K562 (cell line): Measurements from ENCODE around the gene COL10A1. TPM values are rescaled to one million over a fixed set of nuclear protein-coding genes. Genes with fewer than 3 reads are reported as not detected.

Source experiments
- ATAC-seq: fragments of 200-7000 bp; cut with Tn5 transposase; 3 replicates; pipeline ENCODE4 v1.9.1; 2020; ENCODE audit warnings: moderate library complexity
- BruUV-seq: library from RNA; stranded (reverse); fragments of 400-500 nt; replicated peaks from 2 replicates; lab custom pipeline; 2021; lab: Mats Ljungman, UMichigan
- CTCF ChIA-PET: fragments of 300-600 bp; formaldehyde crosslinking; extraction: SDS; loops from one replicate; lab custom pipeline; 2021; ENCODE audit warnings: low intra/inter-chr PET ratio; lab: Yijun Ruan, JAX
- POLR2A ChIA-PET: fragments of 300-600, 350-650 bp; sonication (Branson Sonifier 250); formaldehyde crosslinking; extraction: SDS; loops from one replicate; lab custom pipeline; 2021; ENCODE audit warnings: antibody characterized with exemption, inconsistent platforms; lab: Yijun Ruan, JAX
- DNase-seq, 4 experiments: peaks; one replicate each; pipeline versions ENCODE4 v3.0.0 to v3.0.0-alpha.2; 2011 to 2018; ENCODE audit warnings: low spot score in 3 of 4, mixed read lengths in 3 of 4; ENCODE audit errors: extremely low read depth in 1 of 4
- FAIRE-seq: peaks from 2 replicates; lab custom pipeline; 2011; peaks lifted over from hg19 to GRCh38; lab: Jason Lieb, UNC
- H2AFZ ChIP-seq: 2 replicates; pipeline ENCODE4 v1.6.0; 2011; ENCODE audit warnings: low read depth, low read length, control low read depth, inconsistent platforms
- H3K27ac ChIP-seq: fragments of 200-600 bp; 3 replicates; pipeline ENCODE4 v1.8.0; 2011; ENCODE audit warnings: low read depth, mild to moderate bottlenecking, control low read depth, inconsistent platforms, low read length, moderate library complexity, mixed read lengths; ENCODE audit errors: extremely low read depth
- H3K27me3 ChIP-seq, 2 experiments: fragments of 300-600 bp in 1 of 2; 2 replicates in 1 of 2; 3 replicates in 1 of 2; pipeline versions ENCODE4 v1.6.0 to v1.8.0; 2011; ENCODE audit warnings: inconsistent platforms in 2 of 2, low read length in 2 of 2, mild to moderate bottlenecking in 1 of 2, mixed read lengths in 1 of 2, moderate library complexity in 1 of 2; ENCODE audit not compliant: control insufficient read depth in 2 of 2, insufficient read depth in 2 of 2
- H3K36me3 ChIP-seq: fragments of 300-600 bp; 3 replicates; pipeline ENCODE4 v1.8.0; 2011; ENCODE audit warnings: mild to moderate bottlenecking, low read length, inconsistent platforms; ENCODE audit not compliant: control insufficient read depth, insufficient read depth
- H3K4me1 ChIP-seq, 2 experiments: fragments of 200-600 bp in 1 of 2; replicated peaks in 1 of 2; 2 replicates in 1 of 2; 3 replicates in 1 of 2; pipeline versions ENCODE4 v1.5.1 to v1.8.0; 2011; ENCODE audit warnings: inconsistent platforms in 2 of 2, low read length in 2 of 2, mild to moderate bottlenecking in 1 of 2, mixed read lengths in 1 of 2, moderate library complexity in 1 of 2; ENCODE audit not compliant: control insufficient read depth in 2 of 2, insufficient read depth in 2 of 2
- H3K4me2 ChIP-seq: 2 replicates; pipeline ENCODE4 v1.6.1; 2011; ENCODE audit warnings: low read length, control low read depth, inconsistent platforms, mixed read lengths; ENCODE audit not compliant: insufficient read depth
- H3K4me3 ChIP-seq: fragments of 200-600 bp; sonication (generic), shearing (Covaris generic); 2 replicates; pipeline ENCODE4 v1.5.1; 2016; ENCODE audit warnings: control low read depth, inconsistent platforms
- H3K79me2 ChIP-seq: fragments of 200-600 bp; 3 replicates; pipeline ENCODE4 v1.8.0; 2011; ENCODE audit warnings: low read length, inconsistent platforms; ENCODE audit not compliant: control insufficient read depth, insufficient read depth
- H3K9ac ChIP-seq, 2 experiments: 2 replicates each; pipeline versions ENCODE4 v1.6.0 to v1.6.1; 2011; ENCODE audit warnings: low read depth in 2 of 2, low read length in 2 of 2, control low read depth in 1 of 2, inconsistent platforms in 1 of 2, mild to moderate bottlenecking in 1 of 2, mixed read lengths in 1 of 2; ENCODE audit not compliant: insufficient read depth in 1 of 2
- H3K9me1 ChIP-seq: one replicate; pipeline ENCODE4 v1.6.0; 2011; ENCODE audit warnings: inconsistent platforms, mild to moderate bottlenecking, low read length, moderate library complexity; ENCODE audit not compliant: control insufficient read depth, insufficient read depth
- H3K9me3 ChIP-seq: replicated peaks from 2 replicates; pipeline ENCODE4 v1.5.1; 2011; ENCODE audit warnings: low read depth, low read length, inconsistent platforms; ENCODE audit not compliant: control insufficient read depth, insufficient read depth
- H4K20me1 ChIP-seq: replicated peaks from 2 replicates; pipeline ENCODE4 v1.6.1; 2011; ENCODE audit warnings: low read length, inconsistent platforms, mixed read lengths; ENCODE audit not compliant: control insufficient read depth, insufficient read depth
- C11orf30 ChIP-seq: fragments of 450-650 bp; IDR thresholded peaks from 2 replicates; pipeline ENCODE4 v1.6.1; 2016; ENCODE audit warnings: low read depth, mild to moderate bottlenecking
- CBX8 ChIP-seq: fragments of 200-600 bp; sonication (generic); IDR thresholded peaks from 2 replicates; pipeline ENCODE4 v1.6.1; 2012; ENCODE audit warnings: borderline replicate concordance, mixed run types, low read depth, mild to moderate bottlenecking, moderate library complexity, mixed read lengths, low read length, control low read depth, inconsistent platforms; ENCODE audit not compliant: poor library complexity, severe bottlenecking; ENCODE audit errors: extremely low read depth
- CTCF ChIP-seq, 3 experiments: IDR thresholded peaks in 2 of 3; conservative IDR thresholded peaks in 1 of 3; 2 replicates each; pipeline ENCODE4 v1.5.1; 2011 to 2012; ENCODE audit warnings: low read length in 3 of 3, mild to moderate bottlenecking in 3 of 3, control low read depth in 2 of 3, improper control_type of control experiment in 1 of 3, inconsistent platforms in 1 of 3, low read depth in 1 of 3, mixed read lengths in 1 of 3, moderate library complexity in 1 of 3; ENCODE audit not compliant: insufficient read depth in 2 of 3
- FOXM1 ChIP-seq, 2 experiments: fragments of 450-650 bp in 1 of 2; sonication (generic) in 1 of 2; formaldehyde crosslinking in 1 of 2; IDR thresholded peaks; 2 replicates each; pipeline versions ENCODE4 v1.6.1 to v1.9.0; 2017 to 2022; ENCODE audit warnings: low read depth in 2 of 2, mild to moderate bottlenecking in 2 of 2, missing genetic modification reagents in 1 of 2, moderate library complexity in 1 of 2
- HSF4 ChIP-seq: fragments of 250-450 bp; sonication (Bioruptor Pico); IDR thresholded peaks from 2 replicates; pipeline ENCODE4 v2.1.2; 2022; ENCODE audit warnings: mild to moderate bottlenecking, moderate library complexity, borderline replicate concordance
- ID3 ChIP-seq, 2 experiments: fragments of 250-450 bp in 1 of 2; fragments of 450-650 bp in 1 of 2; sonication (Bioruptor Pico) in 1 of 2; IDR thresholded peaks; 2 replicates each; pipeline versions ENCODE4 v1.6.1 to v1.8.0; 2016 to 2021; ENCODE audit warnings: mild to moderate bottlenecking in 2 of 2, moderate library complexity in 2 of 2, missing compliant biosample characterization in 1 of 2, missing genetic modification characterization in 1 of 2
- MAFF ChIP-seq: IDR thresholded peaks from 2 replicates; pipeline ENCODE4 v1.6.1; 2012; ENCODE audit warnings: low read length, improper control_type of control experiment
- MAFG ChIP-seq: fragments of 450-650 bp; conservative IDR thresholded peaks from 2 replicates; pipeline ENCODE4 v1.6.1; 2016; ENCODE audit warnings: missing genetic modification characterization, missing compliant biosample characterization
- MAFK ChIP-seq: IDR thresholded peaks from 2 replicates; pipeline ENCODE4 v1.6.1; 2011; ENCODE audit warnings: low read length, improper control_type of control experiment
- MCM5 ChIP-seq: fragments of 450-650 bp; IDR thresholded peaks from 2 replicates; pipeline ENCODE4 v1.6.1; 2016; ENCODE audit warnings: low read depth
- SIRT6 ChIP-seq: IDR thresholded peaks from one replicate; pipeline ENCODE4 v1.6.1; 2012; ENCODE audit warnings: low read depth, mild to moderate bottlenecking, control low read depth, inconsistent platforms, low read length, moderate library complexity
- TCF7L2 ChIP-seq: fragments of 150-350 bp; IDR thresholded peaks from 2 replicates; pipeline ENCODE4 v1.6.1; 2016; ENCODE audit warnings: low read depth, mild to moderate bottlenecking, low read length, moderate library complexity
- ZNF12 ChIP-seq: sonication (generic); formaldehyde crosslinking; IDR thresholded peaks from 2 replicates; pipeline ENCODE4 v1.4.0; 2020; ENCODE audit warnings: mild to moderate bottlenecking, missing genetic modification reagents
- ZNF316 ChIP-seq: fragments of 450-650 bp; IDR thresholded peaks from 2 replicates; pipeline ENCODE4 v1.6.1; 2016
- ZNF644 ChIP-seq: fragments of 200-800 bp; sonication (Bioruptor generic); IDR thresholded peaks from 2 replicates; pipeline ENCODE4 v1.6.1; 2016; ENCODE audit warnings: low read depth, missing genetic modification characterization, missing compliant biosample characterization
- ZNF76 ChIP-seq: fragments of 250-450 bp; sonication (Bioruptor Pico); IDR thresholded peaks from 2 replicates; pipeline ENCODE4 v1.4.0; 2020; ENCODE audit warnings: mild to moderate bottlenecking, moderate library complexity, borderline replicate concordance
- WGBS: fragments of 100-300 bp; shearing (Covaris generic); methylation state at CpG from one replicate; pipeline ENCODE4 v1.1.6; 2016; ENCODE audit warnings: low coverage, mixed read lengths; ENCODE audit not compliant: insufficient coverage; ENCODE audit errors: missing lambda C conversion rate; 5-methylcytosine and 5-hydroxymethylcytosine counted together
- in situ Hi-C: fragments of 300-500 bp; cut with MboI; formaldehyde crosslinking; loops from 4 replicates; pipeline ENCODE4 v1.15.0; 2018; ENCODE audit warnings: inconsistent platforms, mixed read lengths
- intact Hi-C: fragments of 100-400 bp; cut with micrococcal nuclease; formaldehyde crosslinking; loops from 2 replicates; pipeline ENCODE4 v1.14.2; 2022
- polyA plus RNA-seq, 8 experiments: library from polyadenylated mRNA; depleted of rRNA in 4 of 8; stranded (reverse) in 5 of 8; unstranded in 3 of 8; fragments of >200 nt; fragmentation: Nextera tagmentation in 2 of 8; fragmentation: Illumina TruSeq in 1 of 8; extraction: Ambion mirVana in 2 of 8; extraction: Trizol in 1 of 8; gene quantifications; 2 replicates each; pipeline versions ENCODE4 v1.2.1 to v1.2.3, GENCODE V29; 2011 to 2014; ENCODE audit warnings: inconsistent platforms in 1 of 8, missing spikeins in 1 of 8
- total RNA-seq, 7 experiments: library from RNA; depleted of rRNA in 6 of 7; stranded (reverse); fragments of >200 nt in 6 of 7; fragmentation: Illumina TruSeq in 2 of 7; extraction: Trizol in 2 of 7; gene quantifications; 2 replicates each; pipeline versions ENCODE4 v1.2.1 to v1.2.3, GENCODE V29; 2011 to 2021; ENCODE audit warnings: low replicate concordance in 1 of 7

Gene COL10A1
- total and polyA plus RNA-seq, 9 of the 15 experiments (the other 6 are each of a cell fraction or from before 2014, with no cell fraction given) = 0.06 to 0.08 TPM; not detected in 7

- ChIA-PET CTCF (no interaction called here), POLR2A (interaction anchor here (0.6 kb wide), 1 partner anchor 91 kb away, joined by 3 read pairs; no protein-coding TSS in a partner anchor)
- no peak overlapping the region for H2AFZ ChIP-seq
- peaks cover 4 to 7% of the 10 kb centered on the region in 2 experiments; a peak in 3 of 5 replicates for H3K4me1 ChIP-seq
- no peaks in the 10 kb centered on the region for H3K9me1 ChIP-seq
- no peak for FAIRE-seq
- 17% methylated on average over 1 of the region's 1 CpG for WGBS
- BruUV-seq = no TSS peak
- H4K20me1 ChIP-seq = no peaks in the 10 kb centered on the region
- in situ Hi-C loops (no loop called here), intact Hi-C loops (loop anchor here (5.0 kb wide), 1 partner anchor 37 kb away; the partner anchor contains the start of gene FRK)
- H3K9ac ChIP-seq = no peak overlapping the region
- H3K27ac ChIP-seq = no peak overlapping the region
- DNase-seq = no peak
- H3K79me2 ChIP-seq = peaks cover 11% of the 10 kb centered on the region
- no peak for ATAC-seq
- no peak overlapping the region for H3K4me2 ChIP-seq
- H3K4me3 ChIP-seq = no peak overlapping the region
- peaks cover 9% of the 10 kb centered on the region for H3K9me3 ChIP-seq
- no peaks in the 10 kb centered on the region for H3K36me3 ChIP-seq
- no peaks in the 10 kb centered on the region for H3K27me3 ChIP-seq
- TF ChIP-seq ID3 (CRISPR knock-in tag; IDR thresholded peaks at IDR 0.05) = no peak
- TF ChIP-seq ID3 (tag; IDR thresholded peaks at IDR 0.05) = no peak
- TF ChIP-seq ZNF316 = peak; percentile 91
- no peak for TF ChIP-seq FOXM1 (IDR thresholded peaks at IDR 0.05; ENCODE audit: low read depth)
- TF ChIP-seq FOXM1 (CRISPR knock-in tag; IDR thresholded peaks at IDR 0.05; ENCODE audit: low read depth) = no peak
- no peak for TF ChIP-seq HSF4
- no peak for TF ChIP-seq CBX8
- TF ChIP-seq MAFF = peak; percentile 79
- no peak for TF ChIP-seq ZNF644
- no peak for TF ChIP-seq ZNF12 (CRISPR knock-in tag)
- TF ChIP-seq TCF7L2 = no peak
- TF ChIP-seq C11orf30 = peak; percentile 84
- TF ChIP-seq SIRT6 = no peak
- TF ChIP-seq MAFG (tag) = peak; percentile 77
- no peak for TF ChIP-seq CTCF (IDR thresholded peaks at IDR 0.05 in 2 of 3, conservative IDR thresholded peaks at IDR 0.05 in 1 of 3; ENCODE audit: insufficient read depth in 2 of 3, low read depth in 1 of 3, low read length in 3 of 3)
- TF ChIP-seq MAFK = peak; percentile 75
- TF ChIP-seq ZNF76 (CRISPR knock-in tag) = no peak
- no peak for TF ChIP-seq MCM5
These were observed 26.9 kb downstream of the COL10A1 start for GRCh38 chr6:116099036-116099435.
